ENCODE measurements around the gene GPC1. TPM values are rescaled to one million over a fixed set of nuclear protein-coding genes. Genes with fewer than 3 reads are reported as not detected.

GPC1 gene
- total and polyA plus RNA-seq, 2 of the 13 experiments (the other 11 are each of a cell fraction or from before 2014, with no cell fraction given): 4.0 to 5.5 TPM

DNA sequence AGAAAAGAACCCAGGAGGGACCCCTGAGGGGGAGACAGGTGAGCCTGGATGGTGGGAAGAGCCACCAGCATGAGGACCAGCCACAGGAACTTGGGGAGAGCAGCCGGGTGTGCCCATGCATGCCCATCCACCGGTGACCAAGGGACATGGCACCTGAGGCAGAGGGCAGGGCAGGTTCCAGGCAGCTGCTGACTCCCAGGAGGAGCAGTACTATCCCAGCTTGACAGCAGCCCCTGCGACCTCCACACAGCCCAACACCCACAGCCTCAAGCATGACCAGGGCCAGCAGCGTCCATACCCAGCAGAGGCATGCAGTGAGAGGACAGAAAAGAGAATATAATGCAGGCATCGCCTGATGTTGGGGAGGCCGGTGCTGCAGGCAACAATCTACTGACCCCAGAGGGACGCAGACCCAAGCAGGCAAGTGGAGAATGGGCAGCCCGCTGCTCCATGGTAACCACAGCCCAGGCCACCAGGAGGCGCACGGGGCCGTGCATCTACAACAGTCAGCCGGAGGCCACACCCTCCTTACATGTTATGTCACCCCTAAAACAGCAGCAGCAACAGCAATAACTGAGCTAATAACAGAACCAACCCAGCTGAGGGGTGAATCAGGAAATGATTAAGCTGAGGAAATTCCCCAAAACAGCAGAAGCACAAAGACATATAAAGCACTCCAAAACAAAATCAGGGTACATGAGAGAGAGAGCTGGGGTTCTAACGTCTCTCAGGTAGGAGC is 78.3 kb downstream of the GPC1 start (continued):
- TF ChIP-seq PAX8 (CRISPR knock-in tag; IDR thresholded peaks at IDR 0.05; ENCODE audit: borderline replicate concordance) (no peak), PRPF4 (IDR thresholded peaks at IDR 0.05; ENCODE audit: low read depth, low read length, poor library complexity, severe bottlenecking) (no peak), ZKSCAN1 (IDR thresholded peaks at IDR 0.05; ENCODE audit: low read length) (no peak), FOXK2 (IDR thresholded peaks at IDR 0.05) (no peak), CBX2 (IDR thresholded peaks at IDR 0.05; ENCODE audit: low read depth, low read length) (no peak), CBX2 (CRISPR knock-in tag; IDR thresholded peaks at IDR 0.05; ENCODE audit: low read depth) (no peak), ZNF879 (CRISPR knock-in tag; IDR thresholded peaks at IDR 0.05) (no peak), ZNF326 (CRISPR knock-in tag; IDR thresholded peaks at IDR 0.05; ENCODE audit: borderline replicate concordance) (no peak), ZNF101 (CRISPR knock-in tag; IDR thresholded peaks at IDR 0.05; ENCODE audit: borderline replicate concordance, low read depth) (no peak), NR2F1 (CRISPR knock-in tag; IDR thresholded peaks at IDR 0.05) (no peak), REXO4 (CRISPR knock-in tag; IDR thresholded peaks at IDR 0.05; ENCODE audit: borderline replicate concordance) (no peak), ZNF496 (CRISPR knock-in tag; IDR thresholded peaks at IDR 0.05; ENCODE audit: insufficient replicate concordance) (no peak), STAT5B (CRISPR knock-in tag; IDR thresholded peaks at IDR 0.05) (no peak), CBFB (CRISPR knock-in tag; IDR thresholded peaks at IDR 0.05) (no peak), SNRNP70 (IDR thresholded peaks at IDR 0.05; ENCODE audit: low read depth, low read length) (no peak), TCF12 (IDR thresholded peaks at IDR 0.05) (no peak), TCF12 (CRISPR knock-in tag; IDR thresholded peaks at IDR 0.05) (no peak; the same call in 1 of the 2 replicates), ZNF777 (CRISPR knock-in tag; IDR thresholded peaks at IDR 0.05) (no peak), MED1 (CRISPR knock-in tag; IDR thresholded peaks at IDR 0.05) (no peak), TCF7 (IDR thresholded peaks at IDR 0.05; ENCODE audit: low read depth) (no peak), FIP1L1 (IDR thresholded peaks at IDR 0.05; ENCODE audit: borderline replicate concordance, insufficient read depth, low read depth, low read length) (no peak), KLF12 (CRISPR knock-in tag; IDR thresholded peaks at IDR 0.05; ENCODE audit: borderline replicate concordance) (peak; percentile 90; the same call in 1 of the 2 replicates), ZNF543 (CRISPR knock-in tag; IDR thresholded peaks at IDR 0.05) (no peak), AKAP8 (CRISPR knock-in tag; IDR thresholded peaks at IDR 0.05) (0 out of 2 replicates have a peak, but pooled peaks have one; percentile 30), SCMH1 (CRISPR knock-in tag; IDR thresholded peaks at IDR 0.05; ENCODE audit: borderline replicate concordance) (no peak), TBX3 (IDR thresholded peaks at IDR 0.05; ENCODE audit: borderline replicate concordance) (no peak), ARNT2 (CRISPR knock-in tag; IDR thresholded peaks at IDR 0.05; ENCODE audit: low read depth) (no peak)
- TF ChIP-seq, protein P1, sequence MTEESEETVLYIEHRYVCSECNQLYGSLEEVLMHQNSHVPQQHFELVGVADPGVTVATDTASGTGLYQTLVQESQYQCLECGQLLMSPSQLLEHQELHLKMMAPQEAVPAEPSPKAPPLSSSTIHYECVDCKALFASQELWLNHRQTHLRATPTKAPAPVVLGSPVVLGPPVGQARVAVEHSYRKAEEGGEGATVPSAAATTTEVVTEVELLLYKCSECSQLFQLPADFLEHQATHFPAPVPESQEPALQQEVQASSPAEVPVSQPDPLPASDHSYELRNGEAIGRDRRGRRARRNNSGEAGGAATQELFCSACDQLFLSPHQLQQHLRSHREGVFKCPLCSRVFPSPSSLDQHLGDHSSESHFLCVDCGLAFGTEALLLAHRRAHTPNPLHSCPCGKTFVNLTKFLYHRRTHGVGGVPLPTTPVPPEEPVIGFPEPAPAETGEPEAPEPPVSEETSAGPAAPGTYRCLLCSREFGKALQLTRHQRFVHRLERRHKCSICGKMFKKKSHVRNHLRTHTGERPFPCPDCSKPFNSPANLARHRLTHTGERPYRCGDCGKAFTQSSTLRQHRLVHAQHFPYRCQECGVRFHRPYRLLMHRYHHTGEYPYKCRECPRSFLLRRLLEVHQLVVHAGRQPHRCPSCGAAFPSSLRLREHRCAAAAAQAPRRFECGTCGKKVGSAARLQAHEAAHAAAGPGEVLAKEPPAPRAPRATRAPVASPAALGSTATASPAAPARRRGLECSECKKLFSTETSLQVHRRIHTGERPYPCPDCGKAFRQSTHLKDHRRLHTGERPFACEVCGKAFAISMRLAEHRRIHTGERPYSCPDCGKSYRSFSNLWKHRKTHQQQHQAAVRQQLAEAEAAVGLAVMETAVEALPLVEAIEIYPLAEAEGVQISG (CRISPR knock-in tag; IDR thresholded peaks at IDR 0.05): 0 out of 2 replicates have a peak, but pooled peaks have one; percentile 40
- TF ChIP-seq, protein P2, sequence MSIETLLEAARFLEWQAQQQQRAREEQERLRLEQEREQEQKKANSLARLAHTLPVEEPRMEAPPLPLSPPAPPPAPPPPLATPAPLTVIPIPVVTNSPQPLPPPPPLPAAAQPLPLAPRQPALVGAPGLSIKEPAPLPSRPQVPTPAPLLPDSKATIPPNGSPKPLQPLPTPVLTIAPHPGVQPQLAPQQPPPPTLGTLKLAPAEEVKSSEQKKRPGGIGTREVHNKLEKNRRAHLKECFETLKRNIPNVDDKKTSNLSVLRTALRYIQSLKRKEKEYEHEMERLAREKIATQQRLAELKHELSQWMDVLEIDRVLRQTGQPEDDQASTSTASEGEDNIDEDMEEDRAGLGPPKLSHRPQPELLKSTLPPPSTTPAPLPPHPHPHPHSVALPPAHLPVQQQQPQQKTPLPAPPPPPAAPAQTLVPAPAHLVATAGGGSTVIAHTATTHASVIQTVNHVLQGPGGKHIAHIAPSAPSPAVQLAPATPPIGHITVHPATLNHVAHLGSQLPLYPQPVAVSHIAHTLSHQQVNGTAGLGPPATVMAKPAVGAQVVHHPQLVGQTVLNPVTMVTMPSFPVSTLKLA (IDR thresholded peaks at IDR 0.05): no peak
